HEK293 (cell line): ENCODE results near the gene CEP350.

Experiments used
- CTCF ChIP-seq: fragments of 450-650 bp; formaldehyde crosslinking; IDR thresholded peaks from 2 replicates; pipeline ENCODE4 v1.5.1; 2016; ENCODE audit warnings: missing biosample characterization, missing genetic modification characterization
- KLF17 ChIP-seq: fragments of 450-650 bp; formaldehyde crosslinking; IDR thresholded peaks from 2 replicates; pipeline ENCODE4 v1.5.1; 2016; ENCODE audit warnings: missing biosample characterization, missing genetic modification characterization
- ZBTB1 ChIP-seq: fragments of 450-650 bp; formaldehyde crosslinking; IDR thresholded peaks from 2 replicates; pipeline ENCODE4 v1.5.1; 2016; ENCODE audit warnings: missing biosample characterization, missing genetic modification characterization
- ZIC2 ChIP-seq: fragments of 450-650 bp; formaldehyde crosslinking; IDR thresholded peaks from 2 replicates; pipeline ENCODE4 v1.5.1; 2016; ENCODE audit warnings: missing biosample characterization, missing genetic modification characterization
- ZNF214 ChIP-seq: fragments of 450-650 bp; formaldehyde crosslinking; IDR thresholded peaks from 2 replicates; pipeline ENCODE4 v1.5.1; 2017; ENCODE audit warnings: missing biosample characterization, mild to moderate bottlenecking, missing genetic modification characterization, borderline replicate concordance
- ZNF501 ChIP-seq: fragments of 450-650 bp; formaldehyde crosslinking; IDR thresholded peaks from 2 replicates; pipeline ENCODE4 v1.5.1; 2016; ENCODE audit warnings: missing biosample characterization, missing genetic modification characterization
- ZNF670 ChIP-seq: fragments of 450-650 bp; formaldehyde crosslinking; IDR thresholded peaks from 2 replicates; pipeline ENCODE4 v1.5.1; 2016; ENCODE audit warnings: missing biosample characterization, missing genetic modification characterization, low read depth
- ZNF692 ChIP-seq: fragments of 450-650 bp; formaldehyde crosslinking; IDR thresholded peaks from 2 replicates; pipeline ENCODE4 v1.5.1; 2016; ENCODE audit warnings: missing biosample characterization, missing genetic modification characterization

DNA sequence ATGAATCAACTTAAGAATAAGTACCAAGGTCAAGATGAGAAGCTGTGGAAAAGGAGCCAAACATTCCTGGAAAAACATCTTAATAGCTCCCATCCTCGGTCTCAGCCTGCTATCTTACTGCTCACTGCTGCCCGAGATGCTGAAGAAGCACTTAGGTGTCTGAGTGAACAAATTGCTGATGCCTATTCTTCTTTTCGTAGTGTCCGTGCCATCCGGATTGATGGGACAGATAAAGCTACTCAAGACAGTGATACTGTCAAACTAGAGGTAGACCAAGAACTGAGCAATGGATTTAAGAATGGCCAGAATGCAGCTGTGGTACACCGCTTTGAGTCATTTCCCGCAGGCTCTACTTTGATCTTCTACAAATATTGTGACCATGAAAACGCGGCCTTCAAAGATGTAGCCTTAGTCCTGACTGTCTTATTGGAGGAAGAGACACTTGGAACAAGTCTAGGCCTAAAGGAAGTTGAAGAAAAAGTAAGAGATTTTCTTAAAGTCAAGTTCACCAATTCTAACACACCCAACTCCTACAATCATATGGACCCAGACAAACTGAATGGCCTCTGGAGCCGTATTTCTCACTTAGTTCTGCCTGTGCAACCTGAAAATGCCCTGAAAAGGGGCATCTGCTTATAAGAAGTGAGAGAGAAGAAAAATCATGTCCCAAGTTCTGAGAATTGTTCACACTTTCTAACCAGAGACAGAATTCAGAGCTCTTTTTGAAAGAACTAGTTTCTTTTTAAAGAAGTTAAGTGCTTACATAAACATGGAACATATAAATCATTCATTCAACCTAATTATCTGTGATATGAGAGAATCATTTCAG, 36.8 kb upstream of the CEP350 start:
- TF ChIP-seq CTCF, result no peak
- TF ChIP-seq ZIC2 (tag by site-specific recombination), result no peak
- no peak for TF ChIP-seq ZNF692 (tag by site-specific recombination)
- TF ChIP-seq ZNF214 (tag by site-specific recombination), result no peak
- TF ChIP-seq ZNF670 (tag by site-specific recombination), result no peak
- TF ChIP-seq ZBTB1 (tag by site-specific recombination), result no peak
- no peak for TF ChIP-seq KLF17 (tag by site-specific recombination)
- TF ChIP-seq ZNF501, result no peak
